Stimulated activated CD4-positive, alpha-beta T cell treated with anti-CD3 and anti-CD28 coated beads, Interleukin-4, amount 100 ng/mL, for 48 hours (primary cell): ENCODE measurements around the gene SCAPER.

Experiments
- DNase-seq, 2 donors: peaks; one replicate each; pipeline ENCODE4 v3.0.0-alpha.2; 2020; ENCODE audit warnings: low read depth in 2 of 2

The SCAPER gene

GRCh38 chr15:76678766-76679165, 226.4 kb downstream of the SCAPER start:
- no peak for DNase-seq

- no peak for DNase-seq
Observed at GRCh38 chr15:76674883-76675282, 230.3 kb downstream of the SCAPER start.

- no peak for DNase-seq
Observed at GRCh38 chr15:76669521-76670207, 235.5 kb downstream of the SCAPER start.

GRCh38 chr15:76668900-76669299, 236.2 kb downstream of the SCAPER start:
- no peak for DNase-seq

- DNase-seq = no peak
Observed at GRCh38 chr15:76667943-76668715, 237.0 kb downstream of the SCAPER start.

- DNase-seq = no peak
Observed at GRCh38 chr15:76664895-76665294, 240.2 kb downstream of the SCAPER start.

GRCh38 chr15:76664411-76664810, 240.7 kb downstream of the SCAPER start:
- DNase-seq = no peak

GRCh38 chr15:76663529-76663928, 241.6 kb downstream of the SCAPER start:
- no peak for DNase-seq

GRCh38 chr15:76648732-76649444, 256.3 kb downstream of the SCAPER start:
- no peak for DNase-seq

- no peak for DNase-seq
Observed at GRCh38 chr15:76647612-76648011, 257.5 kb downstream of the SCAPER start.

- no peak for DNase-seq
Observed at GRCh38 chr15:76644646-76645045, 260.5 kb downstream of the SCAPER start.

- no peak for DNase-seq
Observed at GRCh38 chr15:76642671-76643070, 262.5 kb downstream of the SCAPER start.

- no peak for DNase-seq
Observed at GRCh38 chr15:76637166-76637565, 268.0 kb downstream of the SCAPER start.

GRCh38 chr15:76636059-76636458, 269.1 kb downstream of the SCAPER start:
- no peak for DNase-seq

GRCh38 chr15:76626611-76627010, 278.5 kb downstream of the SCAPER start:
- DNase-seq = no peak

- no peak for DNase-seq
Observed at GRCh38 chr15:76625267-76625666, 279.9 kb downstream of the SCAPER start.

- DNase-seq = no peak
Observed at GRCh38 chr15:76614725-76615124, 290.4 kb downstream of the SCAPER start.

GRCh38 chr15:76588811-76589747, 316.1 kb downstream of the SCAPER start:
- no peak for DNase-seq

GRCh38 chr15:76585576-76585897, 319.6 kb downstream of the SCAPER start:
- DNase-seq = no peak

GRCh38 chr15:76584868-76585575, 320.1 kb downstream of the SCAPER start:
- no peak for DNase-seq

- no peak for DNase-seq
Observed at GRCh38 chr15:76582550-76582949, 322.6 kb downstream of the SCAPER start.
